Loucy (cell line): ENCODE measurements around the gene DCAF4L1.

Experiments
- H2AFZ ChIP-seq: fragments of 200-600 bp; sonication (generic); 2 replicates; pipeline ENCODE4 v1.6.0; 2016; ENCODE audit warnings: antibody characterized with exemption, mild to moderate bottlenecking, low read length, moderate library complexity
- H3F3A ChIP-seq: fragments of 200-600 bp; 2 replicates; pipeline ENCODE4 v1.6.0; 2016; ENCODE audit warnings: antibody characterized with exemption, low read depth, mild to moderate bottlenecking
- H3K27me3 ChIP-seq: fragments of 200-600 bp; sonication (generic); 2 replicates; pipeline ENCODE4 v1.6.1; 2014; ENCODE audit warnings: low read length, mild to moderate bottlenecking; ENCODE audit not compliant: insufficient read depth, poor library complexity, severe bottlenecking
- H3K36me3 ChIP-seq: fragments of 200-600 bp; sonication (generic); 2 replicates; pipeline ENCODE4 v1.6.1; 2016; ENCODE audit warnings: low read length; ENCODE audit not compliant: insufficient read depth
- H3K4me1 ChIP-seq: fragments of 200-600 bp; sonication (generic); 2 replicates; pipeline ENCODE4 v1.5.1; 2014; ENCODE audit warnings: low read length, mild to moderate bottlenecking; ENCODE audit not compliant: insufficient read depth, poor library complexity, severe bottlenecking
- H3K4me2 ChIP-seq: fragments of 200-600 bp; sonication (generic); 2 replicates; pipeline ENCODE4 v1.6.0; 2014; ENCODE audit warnings: antibody characterized with exemption, low read length, low read depth, mild to moderate bottlenecking; ENCODE audit not compliant: poor library complexity, severe bottlenecking
- H3K4me3 ChIP-seq: fragments of 200-600 bp; sonication (generic); 2 replicates; pipeline ENCODE4 v1.5.1; 2014; ENCODE audit warnings: low read length, mild to moderate bottlenecking, mixed read lengths; ENCODE audit not compliant: poor library complexity, severe bottlenecking
- H3K79me2 ChIP-seq: fragments of 200-600 bp; sonication (generic); 2 replicates; pipeline ENCODE4 v1.6.1; 2014; ENCODE audit warnings: low read length; ENCODE audit not compliant: insufficient read depth
- H3K9ac ChIP-seq: fragments of 200-600 bp; sonication (generic); 2 replicates; pipeline ENCODE4 v1.6.0; 2014; ENCODE audit warnings: mild to moderate bottlenecking, low read depth, low read length, moderate library complexity; ENCODE audit not compliant: poor library complexity, severe bottlenecking
- H3K9me2 ChIP-seq: fragments of 200-600 bp; sonication (generic); replicated peaks from 2 replicates; pipeline ENCODE4 v1.6.1; 2016; ENCODE audit warnings: low read depth, low read length, mixed read lengths
- H3K9me3 ChIP-seq: fragments of 200-600 bp; sonication (generic); 2 replicates; pipeline ENCODE4 v1.6.1; 2014; ENCODE audit warnings: mild to moderate bottlenecking, antibody characterized with exemption, low read length, low read depth; ENCODE audit not compliant: insufficient read depth
- H4K20me1 ChIP-seq: fragments of 200-600 bp; sonication (generic); 2 replicates; pipeline ENCODE4 v1.6.0; 2014; ENCODE audit warnings: antibody characterized with exemption, low read length, mild to moderate bottlenecking; ENCODE audit not compliant: insufficient read depth, poor library complexity, severe bottlenecking
- CTCF ChIP-seq: fragments of 200-600 bp; sonication (generic); conservative IDR thresholded peaks from 2 replicates; pipeline ENCODE4 v1.5.1; 2014; ENCODE audit warnings: mild to moderate bottlenecking, antibody characterized with exemption, low read length
- EZH2phosphoT487 ChIP-seq: fragments of 200-600 bp; IDR thresholded peaks from 2 replicates; pipeline ENCODE4 v1.6.1; 2018; ENCODE audit warnings: antibody characterized with exemption, mild to moderate bottlenecking, moderate library complexity, borderline replicate concordance

The DCAF4L1 gene

DNA sequence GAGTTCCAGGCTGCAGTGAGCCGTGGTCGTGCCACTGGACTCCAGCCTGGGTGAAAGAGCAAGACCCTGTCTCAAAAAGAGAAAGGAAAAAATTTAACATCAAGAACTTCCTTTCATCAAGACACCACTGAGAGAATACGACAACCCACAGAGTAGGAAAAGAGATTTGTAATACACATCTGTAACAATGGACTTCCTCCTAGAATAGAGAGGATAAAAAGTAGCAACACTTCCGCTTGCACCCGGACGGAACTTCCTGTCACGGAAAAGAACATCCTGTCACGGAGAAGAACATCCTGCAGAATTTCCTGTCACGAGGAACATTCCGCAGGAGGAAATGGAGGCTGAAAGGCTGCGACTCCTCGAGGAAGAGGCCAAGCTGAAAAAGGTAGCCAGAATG, at the start of gene DCAF4L1:
Gene DCAF4L1 (plus strand): TSS at position 301 of the 400 bp plus-strand sequence. CDS start 37 bp downstream, at position 338.
- Histone ChIP-seq H4K20me1 (no peaks in the 10 kb centered on the region), H3K9me2 (no peaks in the 10 kb centered on the region), H3F3A (no peaks in the 10 kb centered on the region), H3K4me2 (no peak within 1 kb of the TSS), H3K79me2 (no peaks in the 10 kb centered on the region), H3K4me3 (no peak within 1 kb of the TSS), H3K36me3 (no peaks in the 10 kb centered on the region), H3K27me3 (no peaks in the 10 kb centered on the region), H3K9me3 (no peaks in the 10 kb centered on the region), H3K4me1 (no peaks in the 10 kb centered on the region), H2AFZ (no peak within 1 kb of the TSS), H3K9ac (no peak within 1 kb of the TSS)
- TF ChIP-seq CTCF, result no peak
- no peak for TF ChIP-seq EZH2phosphoT487

- Histone ChIP-seq H3K79me2 (peaks cover 30% of the 10 kb centered on the region), H3K4me1 (peaks cover 5% of the 10 kb centered on the region), H3K27me3 (no peaks in the 10 kb centered on the region), H3K9ac (no peak overlapping the region), H3K9me2 (no peaks in the 10 kb centered on the region), H2AFZ (no peak overlapping the region), H3F3A (no peaks in the 10 kb centered on the region), H3K4me2 (no peak overlapping the region), H3K4me3 (no peak overlapping the region), H3K9me3 (no peaks in the 10 kb centered on the region), H4K20me1 (peaks cover 28% of the 10 kb centered on the region), H3K36me3 (no peaks in the 10 kb centered on the region)
- TF ChIP-seq EZH2phosphoT487, result no peak
- no peak for TF ChIP-seq CTCF
These were observed 48.6 kb upstream of the DCAF4L1 start for GRCh38 chr4:41932988-41933387.

- H3K36me3 ChIP-seq, result peaks cover under 1% of the 10 kb centered on the region; the same call in 1 of the 2 replicates
- no peaks in the 10 kb centered on the region for H3K27me3 ChIP-seq
- peak overlapping the region; percentile 43 for H3K4me2 ChIP-seq
These were observed 47.5 kb upstream of the DCAF4L1 start for GRCh38 chr4:41933997-41934503.

More at GRCh38 chr4:41933997-41934503, 47.5 kb upstream of the DCAF4L1 start:
- no peak overlapping the region for H3K4me3 ChIP-seq
- H3K79me2 ChIP-seq, result peaks cover 41% of the 10 kb centered on the region
- peaks cover 13% of the 10 kb centered on the region for H3K4me1 ChIP-seq
- H4K20me1 ChIP-seq, result peaks cover 38% of the 10 kb centered on the region
- TF ChIP-seq CTCF, result no peak
- TF ChIP-seq EZH2phosphoT487, result no peak
- H3K9me2 ChIP-seq, result no peaks in the 10 kb centered on the region
- no peaks in the 10 kb centered on the region for H3K9me3 ChIP-seq
- no peaks in the 10 kb centered on the region for H3F3A ChIP-seq
- H2AFZ ChIP-seq, result peak overlapping the region; percentile 83
- no peak overlapping the region for H3K9ac ChIP-seq
